ENCODE measurements around the gene EIF2B2. TPM values are rescaled to one million over a fixed set of nuclear protein-coding genes. Genes with fewer than 3 reads are reported as not detected.

Gene EIF2B2
- total RNA-seq, 1 experiment from 2014 or later = 50.5 TPM

- H3K36me3 Mint-ChIP-seq = no peaks in the 10 kb centered on the region
- H3K27me3 Mint-ChIP-seq (ENCODE audit: low read depth) = peaks cover 3% of the 10 kb centered on the region
- POLR2A ChIA-PET = no interaction called here
- DNase-seq (ENCODE audit: low spot score) (no peak), ATAC-seq (no peak)
- no peak overlapping the region for H3K4me3 Mint-ChIP-seq
- no peaks in the 10 kb centered on the region for H3K9me3 Mint-ChIP-seq
- CTCF ChIA-PET = interaction anchor here (1.4 to 3.6 kb wide), 4 partner anchors 16 to 101 kb away, joined by 3 to 23 read pairs (median 4); no protein-coding TSS in a partner anchor
- TF ChIP-seq, protein P1, sequence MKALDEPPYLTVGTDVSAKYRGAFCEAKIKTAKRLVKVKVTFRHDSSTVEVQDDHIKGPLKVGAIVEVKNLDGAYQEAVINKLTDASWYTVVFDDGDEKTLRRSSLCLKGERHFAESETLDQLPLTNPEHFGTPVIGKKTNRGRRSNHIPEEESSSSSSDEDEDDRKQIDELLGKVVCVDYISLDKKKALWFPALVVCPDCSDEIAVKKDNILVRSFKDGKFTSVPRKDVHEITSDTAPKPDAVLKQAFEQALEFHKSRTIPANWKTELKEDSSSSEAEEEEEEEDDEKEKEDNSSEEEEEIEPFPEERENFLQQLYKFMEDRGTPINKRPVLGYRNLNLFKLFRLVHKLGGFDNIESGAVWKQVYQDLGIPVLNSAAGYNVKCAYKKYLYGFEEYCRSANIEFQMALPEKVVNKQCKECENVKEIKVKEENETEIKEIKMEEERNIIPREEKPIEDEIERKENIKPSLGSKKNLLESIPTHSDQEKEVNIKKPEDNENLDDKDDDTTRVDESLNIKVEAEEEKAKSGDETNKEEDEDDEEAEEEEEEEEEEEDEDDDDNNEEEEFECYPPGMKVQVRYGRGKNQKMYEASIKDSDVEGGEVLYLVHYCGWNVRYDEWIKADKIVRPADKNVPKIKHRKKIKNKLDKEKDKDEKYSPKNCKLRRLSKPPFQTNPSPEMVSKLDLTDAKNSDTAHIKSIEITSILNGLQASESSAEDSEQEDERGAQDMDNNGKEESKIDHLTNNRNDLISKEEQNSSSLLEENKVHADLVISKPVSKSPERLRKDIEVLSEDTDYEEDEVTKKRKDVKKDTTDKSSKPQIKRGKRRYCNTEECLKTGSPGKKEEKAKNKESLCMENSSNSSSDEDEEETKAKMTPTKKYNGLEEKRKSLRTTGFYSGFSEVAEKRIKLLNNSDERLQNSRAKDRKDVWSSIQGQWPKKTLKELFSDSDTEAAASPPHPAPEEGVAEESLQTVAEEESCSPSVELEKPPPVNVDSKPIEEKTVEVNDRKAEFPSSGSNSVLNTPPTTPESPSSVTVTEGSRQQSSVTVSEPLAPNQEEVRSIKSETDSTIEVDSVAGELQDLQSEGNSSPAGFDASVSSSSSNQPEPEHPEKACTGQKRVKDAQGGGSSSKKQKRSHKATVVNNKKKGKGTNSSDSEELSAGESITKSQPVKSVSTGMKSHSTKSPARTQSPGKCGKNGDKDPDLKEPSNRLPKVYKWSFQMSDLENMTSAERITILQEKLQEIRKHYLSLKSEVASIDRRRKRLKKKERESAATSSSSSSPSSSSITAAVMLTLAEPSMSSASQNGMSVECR (CRISPR knock-in tag; IDR thresholded peaks at IDR 0.05; ENCODE audit: borderline replicate concordance) = no peak
- TF ChIP-seq NFYB (CRISPR knock-in tag; conservative IDR thresholded peaks at IDR 0.05; ENCODE audit: low read depth) (no peak), ETV6 (CRISPR knock-in tag; IDR thresholded peaks at IDR 0.05) (no peak), E2F4 (CRISPR knock-in tag; IDR thresholded peaks at IDR 0.05; ENCODE audit: borderline replicate concordance, low read depth) (no peak), JUN (CRISPR knock-in tag; IDR thresholded peaks at IDR 0.05) (no peak), TP53 (CRISPR knock-in tag; IDR thresholded peaks at IDR 0.05) (no peak), ESRRA (CRISPR knock-in tag; IDR thresholded peaks at IDR 0.05; ENCODE audit: borderline replicate concordance) (no peak)
- no peak overlapping the region for H3K27ac Mint-ChIP-seq
- peaks cover 9% of the 10 kb centered on the region for H3K4me1 Mint-ChIP-seq
Measured at GRCh38 chr14:74962046-74962445, 40.7 kb upstream of the EIF2B2 start.

DNA sequence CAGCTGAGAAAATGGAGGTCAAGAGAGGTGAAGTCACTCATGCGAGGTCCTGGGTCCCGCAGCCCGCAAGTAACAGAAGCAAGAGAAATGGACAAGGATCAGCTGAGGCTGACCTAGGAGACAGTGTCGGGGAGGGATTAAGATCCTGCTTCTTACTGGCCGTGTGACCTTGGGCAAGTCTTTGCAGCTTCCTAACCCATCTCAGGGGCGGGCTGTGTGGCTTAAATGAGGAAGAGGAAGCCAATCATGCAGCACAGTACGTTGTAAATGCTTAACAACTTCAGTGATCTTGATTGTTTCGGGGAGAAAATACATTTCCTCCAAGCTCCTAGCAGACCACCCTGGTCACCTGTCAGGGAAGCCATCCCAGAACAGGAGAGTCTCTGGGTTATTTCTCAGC is 40.2 kb upstream of the EIF2B2 start:
- Mint-ChIP-seq H3K27me3 (ENCODE audit: low read depth) (no peaks in the 10 kb centered on the region), H3K27ac (no peak overlapping the region), H3K4me1 (peaks cover 9% of the 10 kb centered on the region), H3K9me3 (no peaks in the 10 kb centered on the region), H3K4me3 (no peak overlapping the region), H3K36me3 (no peaks in the 10 kb centered on the region)
- ATAC-seq = no peak
- CTCF ChIA-PET = interaction anchor here (1.4 to 3.6 kb wide), 2 partner anchors 17 to 57 kb away, joined by 4 to 23 read pairs; no protein-coding TSS in a partner anchor
- no peak for DNase-seq (ENCODE audit: low spot score)
- POLR2A ChIA-PET = no interaction called here
- TF ChIP-seq ZNF281 (CRISPR knock-in tag; IDR thresholded peaks at IDR 0.05) (no peak), TCF7 (CRISPR knock-in tag; IDR thresholded peaks at IDR 0.05; ENCODE audit: low read depth) (no peak)

DNA sequence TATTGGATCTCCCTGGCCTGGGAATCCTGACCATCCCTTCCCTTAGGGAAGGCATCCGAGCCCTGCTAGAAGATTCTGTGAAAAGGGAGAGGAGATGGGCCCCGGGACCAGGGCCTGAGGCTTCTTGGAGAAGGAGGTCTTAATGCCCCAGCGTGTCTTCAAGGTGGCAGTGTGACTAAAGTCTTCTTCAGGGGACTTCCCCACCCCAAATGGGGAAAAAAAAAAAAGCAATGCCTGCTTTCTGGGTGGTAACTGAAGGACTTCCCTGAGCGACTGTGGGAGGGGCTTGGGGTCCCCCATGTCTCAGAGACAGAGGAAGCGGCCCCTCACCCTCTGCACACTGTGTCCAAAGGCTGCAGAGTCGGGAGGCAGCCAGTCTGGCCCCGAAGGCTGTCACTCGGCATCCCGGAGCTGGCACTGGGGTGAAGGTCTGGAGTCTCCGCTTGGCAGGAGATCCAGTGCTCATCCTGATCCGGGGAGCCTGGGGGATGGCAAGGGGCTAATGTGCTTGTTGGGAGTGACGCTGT is 39.5 kb upstream of the EIF2B2 start:
- no peaks in the 10 kb centered on the region for H3K27me3 Mint-ChIP-seq (ENCODE audit: low read depth)
- ATAC-seq (no peak; the same call in 1 of the 2 replicates), DNase-seq (ENCODE audit: low spot score) (no peak)
- no peaks in the 10 kb centered on the region for H3K36me3 Mint-ChIP-seq
- no peak overlapping the region for H3K4me3 Mint-ChIP-seq
- ChIA-PET POLR2A (no interaction called here), CTCF (interaction anchor here (1.2 to 2.4 kb wide), 4 partner anchors 11 to 40 kb away, joined by 3 to 20 read pairs (median 6); partner anchors contain the start of gene RPS6KL1)
- no peak overlapping the region for H3K27ac Mint-ChIP-seq
- H3K9me3 Mint-ChIP-seq = no peaks in the 10 kb centered on the region
- H3K4me1 Mint-ChIP-seq = peaks cover 9% of the 10 kb centered on the region
- no peak for TF ChIP-seq ZNF232 (CRISPR knock-in tag; IDR thresholded peaks at IDR 0.05)
- TF ChIP-seq SP1 (CRISPR knock-in tag; conservative IDR thresholded peaks at IDR 0.05) = no peak
- no peak for TF ChIP-seq AFF4 (CRISPR knock-in tag; IDR thresholded peaks at IDR 0.05; ENCODE audit: borderline replicate concordance)
- TF ChIP-seq, protein P2, sequence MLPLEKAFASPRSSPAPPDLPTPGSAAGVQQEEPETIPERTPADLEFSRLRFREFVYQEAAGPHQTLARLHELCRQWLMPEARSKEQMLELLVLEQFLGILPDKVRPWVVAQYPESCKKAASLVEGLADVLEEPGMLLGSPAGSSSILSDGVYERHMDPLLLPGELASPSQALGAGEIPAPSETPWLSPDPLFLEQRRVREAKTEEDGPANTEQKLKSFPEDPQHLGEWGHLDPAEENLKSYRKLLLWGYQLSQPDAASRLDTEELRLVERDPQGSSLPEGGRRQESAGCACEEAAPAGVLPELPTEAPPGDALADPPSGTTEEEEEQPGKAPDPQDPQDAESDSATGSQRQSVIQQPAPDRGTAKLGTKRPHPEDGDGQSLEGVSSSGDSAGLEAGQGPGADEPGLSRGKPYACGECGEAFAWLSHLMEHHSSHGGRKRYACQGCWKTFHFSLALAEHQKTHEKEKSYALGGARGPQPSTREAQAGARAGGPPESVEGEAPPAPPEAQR (CRISPR knock-in tag; IDR thresholded peaks at IDR 0.05) = no peak
- TF ChIP-seq ZMAT4 (CRISPR knock-in tag; IDR thresholded peaks at IDR 0.05) = no peak
- no peak for TF ChIP-seq E2F1 (CRISPR knock-in tag; IDR thresholded peaks at IDR 0.05)

Measured in WTC11 (cell line).